C1 segment of cervical spinal cord (tissue), 14 donors: Measurements from ENCODE around the gene ABL1.
A peak's percentile ranks its signal among the peaks of the same experiment; 100 is the strongest.

Experiments used
- DNase-seq, 14 donors: peaks; one replicate each; lab custom pipeline; 2025; lab: John Stamatoyannopoulos, UW

Gene ABL1

GRCh38 chr9:130930804-130931349, 95.8 kb downstream of the ABL1 start:
- DNase-seq = no peak

GRCh38 chr9:130931508-130932254, 96.6 kb downstream of the ABL1 start:
- DNase-seq = no peak

- DNase-seq = no peak
Measured at GRCh38 chr9:130932255-130933079, 97.4 kb downstream of the ABL1 start.

- DNase-seq = no peak
Measured at GRCh38 chr9:130933114-130934046, 98.3 kb downstream of the ABL1 start.

GRCh38 chr9:130934246-130934645, 99.2 kb downstream of the ABL1 start:
- no peak for DNase-seq

GRCh38 chr9:130934702-130935647, 99.9 kb downstream of the ABL1 start:
- DNase-seq = no peak

- DNase-seq = no peak
Measured at GRCh38 chr9:130935648-130936271, 100.7 kb downstream of the ABL1 start.

GRCh38 chr9:130936285-130937117, 101.4 kb downstream of the ABL1 start:
- DNase-seq = peak in 7 of 14 donors; percentile 5 to 76 (median 14)
